HG03558 (cell line): Measurements from ENCODE around the gene ETNK1.

ENCODE experiments used
- ATAC-seq: cut with Tn5 transposase; IDR thresholded peaks from one replicate; pipeline ENCODE4 v1.9.1; 2021; ENCODE audit warnings: moderate number of reproducible peaks; ENCODE audit not compliant: unreplicated experiment; ENCODE audit errors: extremely low read depth

ETNK1 gene

DNA sequence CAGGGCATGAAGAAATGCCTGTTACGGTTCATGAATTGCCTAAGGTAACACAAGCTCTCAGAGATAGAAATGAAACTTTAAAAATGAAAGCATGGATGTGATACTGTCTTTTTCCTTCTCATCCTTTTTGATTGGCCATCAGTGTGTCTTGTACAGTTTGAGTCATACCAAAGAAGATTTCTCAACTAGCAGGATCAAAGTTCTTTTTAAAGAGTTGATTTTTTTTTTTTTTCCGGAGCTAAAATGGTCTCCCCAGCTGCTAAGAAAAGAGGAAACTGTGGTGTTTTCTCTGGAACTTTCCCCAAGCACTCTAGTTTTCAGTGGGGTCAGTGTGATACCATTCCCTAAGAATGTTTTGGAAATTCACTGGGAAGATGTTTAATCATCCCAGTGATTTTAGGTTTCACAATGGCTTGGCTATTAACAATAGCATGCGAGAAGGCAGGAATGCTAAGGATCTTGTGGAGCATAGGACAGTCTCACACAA lies 105.0 kb downstream of the ETNK1 start:
- ATAC-seq, result no peak

DNA sequence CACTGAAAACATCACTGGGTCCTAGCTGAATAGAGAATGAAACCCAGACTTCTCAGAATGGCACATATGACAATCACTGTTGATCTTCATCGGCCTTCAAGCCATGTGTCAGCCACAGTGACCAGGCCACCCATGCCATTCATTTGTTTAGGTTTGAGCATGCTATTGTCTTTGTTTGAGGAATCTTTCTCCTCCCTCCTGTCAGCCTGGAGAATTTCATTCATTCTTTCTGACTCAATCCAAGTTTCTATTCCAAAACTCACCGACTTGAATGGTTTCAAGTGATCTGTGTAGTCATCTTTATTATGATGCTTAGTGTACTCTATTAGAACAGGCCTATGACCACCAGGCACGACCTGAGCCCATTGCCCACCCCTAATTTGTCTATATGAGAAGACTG lies 106.3 kb downstream of the ETNK1 start:
- no peak for ATAC-seq

DNA sequence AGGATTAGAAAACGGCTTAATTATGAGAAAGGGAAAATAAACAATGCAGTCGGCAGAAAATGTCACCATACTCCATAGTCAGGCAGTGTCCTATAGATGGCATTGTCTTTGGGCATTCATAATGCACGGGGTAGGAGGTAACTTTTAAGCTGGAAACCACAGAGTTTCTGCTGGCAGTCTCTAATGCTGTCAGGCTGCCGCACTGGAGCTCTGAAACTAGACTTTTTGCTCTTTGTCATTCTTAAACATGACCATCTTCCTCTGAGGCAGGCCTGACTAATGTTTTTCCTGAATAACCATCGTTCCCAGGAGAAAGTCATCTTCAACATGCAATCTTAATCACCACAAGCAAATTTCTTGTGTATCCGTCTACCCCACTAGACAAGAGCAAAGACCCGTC lies 108.8 kb downstream of the ETNK1 start:
- no peak for ATAC-seq

DNA sequence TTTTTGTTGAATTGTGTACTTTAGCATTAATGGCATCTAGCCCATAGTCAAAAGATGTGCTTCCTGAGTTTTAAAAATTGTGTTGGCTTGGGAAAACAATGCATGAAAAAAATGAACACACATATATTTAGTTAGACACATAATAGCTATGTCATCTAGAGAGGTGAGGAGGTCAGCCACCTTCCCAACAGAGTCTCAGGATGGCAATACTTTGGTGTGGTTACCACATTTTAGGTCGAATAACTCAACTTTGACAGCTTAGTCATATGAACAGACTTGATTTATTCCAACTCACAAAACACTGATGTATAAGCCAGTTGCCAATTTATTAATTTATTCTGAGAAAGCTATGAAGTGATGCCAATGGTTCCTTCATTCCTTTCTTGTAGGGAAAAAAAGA lies 114.0 kb downstream of the ETNK1 start:
- no peak for ATAC-seq
